ENCODE measurements around the gene ARID1A.
"Not testable (repeated sequence)": the region's sequence is repeated elsewhere in the genome, so short reads cannot be mapped to it uniquely, and the experiment has no call there.

Gene ARID1A

DNA sequence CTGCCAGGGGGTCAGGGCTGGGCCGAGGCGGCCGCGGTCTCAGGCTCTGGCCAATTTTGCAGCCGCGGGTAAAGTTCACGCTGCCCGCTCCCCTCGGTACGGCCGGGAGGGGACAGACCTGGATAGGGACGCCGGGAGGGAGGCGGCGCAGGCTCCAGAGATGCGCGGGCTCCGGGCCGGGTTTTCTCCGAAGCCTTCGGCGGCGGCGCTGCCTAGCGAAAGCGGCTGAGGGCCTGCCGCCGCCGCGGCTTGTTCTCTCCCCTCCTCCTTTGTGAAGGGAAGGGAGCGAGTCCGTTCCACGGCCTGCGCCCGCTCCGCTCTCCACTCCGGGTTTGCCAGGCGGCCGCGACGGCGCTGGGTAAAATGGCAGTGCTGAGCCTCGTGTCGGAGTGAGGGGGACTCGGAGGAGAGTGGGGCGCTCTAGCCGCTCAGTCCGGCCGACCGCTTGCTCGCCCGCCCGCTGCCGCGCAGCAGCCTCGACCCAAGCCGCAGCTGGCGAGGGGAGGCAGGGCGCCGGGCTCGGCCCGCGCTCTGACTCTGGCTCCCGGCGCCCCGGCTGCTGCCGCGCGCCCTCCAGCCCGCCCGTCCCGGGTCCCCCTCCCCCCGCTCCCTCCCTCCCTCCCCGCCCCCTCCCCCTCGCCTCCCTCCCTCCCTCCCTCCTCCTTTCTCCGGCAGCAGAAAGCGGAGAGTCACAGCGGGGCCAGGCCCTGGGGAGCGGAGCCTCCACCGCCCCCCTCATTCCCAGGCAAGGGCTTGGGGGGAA lies at the start of gene ARID1A:
Gene ARID1A, plus strand, starts transcription at position 660 of the 763 bp plus-strand sequence. CDS start 389 bp downstream, outside the sequence.
- peak; percentile 98 for DNase-seq

DNA sequence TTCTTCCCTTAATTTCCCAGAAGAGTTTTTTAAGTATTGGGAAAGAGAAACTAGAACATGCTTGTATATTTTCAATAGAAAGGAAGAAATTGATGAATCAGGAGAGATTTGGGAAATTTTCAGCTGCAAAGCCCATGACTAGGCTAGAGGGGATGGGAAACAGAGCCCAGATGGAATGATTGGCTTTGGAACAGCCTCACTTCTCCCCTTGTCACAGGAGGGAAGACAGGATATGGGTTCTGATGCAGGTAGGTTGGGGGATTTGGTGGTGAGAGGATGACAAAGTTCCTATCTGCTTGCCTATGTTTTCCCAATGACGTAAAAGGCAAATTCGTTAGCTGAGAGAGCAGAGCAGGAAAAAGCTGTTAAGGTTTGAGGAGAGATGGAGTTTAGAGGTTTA lies 31.0 kb upstream of the ARID1A start:
- DNase-seq: no peak

DNA sequence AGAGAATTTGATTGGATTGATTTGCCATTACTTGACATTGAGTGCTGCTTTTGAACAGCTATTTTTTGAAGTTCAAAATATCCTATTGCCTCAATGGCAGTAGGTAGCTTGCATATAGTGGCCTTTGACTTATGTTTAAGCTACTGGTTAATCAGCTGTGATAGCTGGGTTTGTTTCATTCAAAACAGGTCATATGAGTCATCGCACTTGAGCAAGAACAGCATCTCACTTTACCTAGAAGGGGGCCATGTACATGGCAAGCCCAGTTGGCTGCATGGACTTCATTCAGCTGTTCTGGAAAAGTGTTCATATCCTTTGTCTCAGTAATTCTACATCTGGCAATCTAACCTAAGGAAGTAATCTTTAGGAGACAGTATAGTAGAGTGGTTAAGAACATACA lies 29.0 kb upstream of the ARID1A start:
- no peak for DNase-seq

DNA sequence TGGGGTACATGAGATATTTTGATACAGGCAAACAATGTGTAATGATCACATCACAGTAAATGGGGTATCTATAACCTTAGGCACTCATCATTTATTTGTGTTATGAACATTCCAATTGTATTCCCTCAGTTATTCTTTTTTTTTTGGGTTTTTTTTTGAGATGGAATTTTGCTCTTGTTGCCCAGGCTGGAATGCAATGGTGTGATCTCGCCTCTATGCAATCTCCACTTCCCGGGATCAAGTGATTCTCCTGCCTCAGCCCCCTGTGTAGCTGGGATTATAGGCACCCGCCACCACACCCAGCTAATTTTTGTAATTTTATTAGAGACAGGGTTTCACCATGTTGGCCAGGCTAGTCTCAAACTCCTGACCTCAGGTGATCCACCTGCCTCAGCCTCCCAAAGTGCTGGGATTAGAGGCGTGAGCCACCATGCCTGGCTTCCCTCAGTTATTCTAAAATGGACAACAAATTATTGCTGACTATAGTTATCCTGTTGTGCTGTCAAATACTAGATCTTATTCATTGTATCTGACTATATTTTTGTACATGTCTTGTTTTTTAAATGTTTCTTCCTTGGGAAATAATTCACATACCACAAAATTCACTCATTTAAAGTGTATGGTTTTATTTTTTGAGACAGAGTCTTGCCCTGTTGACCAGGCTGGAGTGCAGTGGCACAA lies 27.6 kb upstream of the ARID1A start:
- not testable (repeated sequence) for DNase-seq

DNA sequence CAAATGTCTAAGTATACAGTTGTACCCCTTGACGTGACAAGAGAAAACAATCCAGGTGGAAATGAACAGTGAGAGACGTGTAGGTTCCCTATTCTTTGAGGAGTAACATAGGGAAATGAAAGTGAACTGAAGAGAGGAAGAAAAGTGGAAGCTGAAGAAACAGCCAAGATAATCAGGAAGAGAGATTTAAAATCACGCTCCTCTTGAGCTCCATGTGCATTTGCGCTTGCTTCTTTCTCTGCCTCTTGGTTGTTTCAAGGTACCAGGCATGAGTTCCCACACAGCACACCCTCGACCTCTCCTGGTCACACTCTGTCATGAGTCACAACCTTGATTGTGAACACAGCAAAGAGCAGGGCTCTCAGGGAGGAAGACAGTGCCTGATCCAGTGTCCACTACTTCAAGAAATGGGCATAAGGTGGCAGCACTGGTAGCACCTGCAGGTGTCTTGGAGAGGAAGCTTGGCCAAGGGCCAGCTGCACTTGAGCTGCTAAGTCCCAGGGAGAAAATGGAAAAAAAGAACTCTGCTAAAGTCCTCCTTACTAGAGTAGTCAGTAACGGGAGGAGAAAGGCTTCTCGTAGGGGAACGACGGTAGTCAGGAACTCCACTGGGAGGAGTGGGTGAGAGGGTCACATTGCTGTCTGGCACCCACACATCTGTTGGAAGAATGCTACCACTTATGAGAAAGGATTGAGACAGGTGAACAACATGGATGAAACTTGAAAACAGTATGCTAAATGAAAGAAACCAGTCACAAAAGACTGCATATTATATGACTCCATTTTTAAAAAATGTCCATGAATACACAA lies 18.3 kb upstream of the ARID1A start:
- peak; percentile 73 for DNase-seq

DNA sequence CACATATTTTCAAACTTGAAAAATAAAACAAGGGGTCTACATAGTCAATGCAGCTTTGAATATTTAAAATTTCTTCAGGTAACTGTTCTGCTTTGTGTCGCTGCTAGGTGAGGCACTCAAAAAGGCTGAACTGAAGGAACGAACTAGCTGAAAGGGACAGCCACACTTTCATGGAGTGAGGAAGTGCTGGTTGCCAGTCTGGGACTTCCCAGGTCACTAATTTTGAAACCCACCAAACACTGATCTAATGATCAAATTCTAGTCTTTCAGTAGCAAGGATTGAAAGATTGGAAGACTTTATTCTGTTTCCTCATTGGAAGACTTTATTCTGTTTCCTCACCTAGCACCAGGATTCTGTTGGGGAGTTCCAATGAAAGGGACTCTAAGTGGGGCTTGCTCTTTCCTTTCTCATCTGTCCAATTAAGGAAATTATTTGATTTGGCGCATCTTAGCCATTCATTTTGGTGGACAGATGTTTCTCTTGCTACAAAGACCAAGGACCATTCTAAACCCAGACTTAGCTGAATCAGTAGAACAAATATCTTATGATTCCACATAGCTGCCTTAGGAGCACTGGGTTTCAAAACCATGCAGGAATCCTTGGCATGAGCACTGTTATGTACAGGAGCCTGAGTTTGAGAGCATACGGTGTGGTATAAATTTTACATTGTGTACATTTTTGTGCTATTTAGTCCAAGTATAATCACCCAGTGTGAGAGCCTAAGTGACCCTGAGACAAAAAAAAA lies 10.9 kb upstream of the ARID1A start:
- DNase-seq: no peak

DNA sequence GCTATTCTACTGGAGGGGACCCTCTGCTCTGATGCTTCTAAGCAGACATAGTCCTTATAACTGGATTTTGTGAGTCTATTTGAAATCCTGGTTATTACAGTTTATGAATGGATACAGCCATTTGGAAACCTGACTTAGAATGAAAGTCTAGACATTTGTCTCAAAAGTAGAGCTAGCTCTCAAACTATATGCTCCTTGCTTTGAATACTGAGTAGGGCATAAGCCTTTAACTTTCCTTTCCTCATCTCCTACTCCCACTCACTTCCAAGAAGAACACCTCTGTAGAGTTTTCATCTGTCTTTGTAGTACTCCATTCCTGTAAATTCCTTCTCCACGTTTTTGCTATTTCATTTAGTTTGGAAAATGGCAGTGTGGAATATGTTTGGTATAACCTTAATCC lies 9.0 kb upstream of the ARID1A start:
- DNase-seq: no peak

DNA sequence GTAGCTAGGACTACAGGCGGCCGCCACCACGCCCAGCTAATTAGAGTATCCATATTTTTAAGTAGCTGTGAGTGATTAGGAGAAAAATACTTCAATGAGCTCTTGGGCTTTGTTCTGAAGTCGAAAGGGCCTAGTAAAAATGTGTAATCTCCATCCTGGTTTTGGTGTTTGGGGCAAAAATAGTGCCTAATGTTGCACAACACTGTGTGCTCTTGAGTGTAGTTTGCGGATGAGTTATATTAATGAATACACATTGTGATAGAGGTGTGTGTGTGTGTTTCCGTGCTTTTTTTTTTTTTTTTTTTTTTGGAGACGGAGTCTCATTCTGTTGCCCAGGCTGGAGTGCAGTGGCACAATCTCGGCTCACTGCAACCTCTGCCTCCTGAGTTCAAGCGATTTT lies 6.3 kb upstream of the ARID1A start:
- DNase-seq: no peak

DNA sequence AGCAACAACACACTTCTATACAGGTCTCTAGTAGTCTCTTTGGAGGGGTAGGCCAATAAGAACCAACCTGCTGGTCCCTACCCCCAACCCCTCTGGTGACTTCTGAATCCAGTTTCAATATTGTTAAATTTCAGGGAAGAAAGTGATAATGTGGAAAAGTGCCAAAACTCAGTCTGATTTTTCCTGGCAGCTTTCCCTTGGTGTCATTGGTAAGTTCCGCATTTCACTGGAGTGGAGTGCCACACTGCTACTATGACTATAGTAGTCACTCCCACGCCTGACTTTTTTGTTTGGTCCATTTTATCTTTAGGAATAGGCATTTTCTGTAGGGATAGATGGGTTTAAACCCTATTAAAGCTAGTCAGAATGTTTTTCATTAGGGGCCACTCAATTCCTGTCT lies 5.7 kb upstream of the ARID1A start:
- DNase-seq: no peak

DNA sequence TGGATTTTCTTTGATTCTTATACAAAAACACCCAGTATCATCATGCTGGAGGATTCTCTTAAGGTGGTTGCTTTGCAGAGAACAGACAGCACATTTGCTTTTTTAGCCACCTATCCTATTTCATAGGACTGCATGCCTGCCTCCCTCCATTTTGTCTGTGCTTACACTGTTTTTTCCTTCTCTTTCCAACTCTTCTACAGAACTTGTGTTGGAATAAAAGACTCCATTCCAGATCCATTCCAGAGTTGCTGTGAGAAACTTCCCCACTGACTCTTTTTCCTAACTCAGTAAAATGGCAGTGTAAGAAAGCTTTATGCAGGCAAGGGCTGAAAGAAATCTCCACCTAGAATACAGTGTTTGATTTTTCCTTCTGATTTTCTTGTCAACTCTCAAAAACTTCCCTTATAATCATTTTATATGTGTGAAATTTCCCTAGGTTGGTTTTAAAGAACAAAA lies 5.2 kb upstream of the ARID1A start:
- DNase-seq: no peak

DNA sequence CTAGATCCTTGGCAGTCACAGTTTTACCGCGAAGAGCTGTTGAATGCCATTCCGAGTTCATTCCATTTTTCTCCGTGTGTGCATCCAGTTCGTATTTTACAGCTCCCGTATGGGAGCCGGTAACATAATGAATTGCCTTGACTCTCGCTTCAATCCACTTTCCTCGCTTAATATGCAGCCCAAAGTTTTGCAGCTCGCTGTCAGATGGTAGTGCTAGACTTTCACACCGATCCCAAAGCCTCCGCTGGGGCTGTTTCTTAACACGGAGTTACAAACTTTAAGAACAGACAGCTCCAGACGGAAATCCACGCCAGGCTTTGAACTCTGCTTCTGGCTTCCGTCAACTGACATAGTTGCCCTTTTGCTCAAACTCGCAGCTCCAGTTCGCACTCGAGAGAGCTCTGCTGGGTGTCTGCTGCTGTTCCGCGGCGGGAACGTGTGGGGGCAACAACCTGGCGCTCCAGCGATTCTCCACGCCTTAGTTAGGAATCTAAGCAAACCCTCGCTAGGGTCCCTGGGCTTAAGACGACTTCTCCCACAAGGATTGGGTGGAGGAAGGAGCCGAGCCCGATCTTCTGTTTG lies 3.5 kb upstream of the ARID1A start:
- peak; percentile 90 for DNase-seq

DNA sequence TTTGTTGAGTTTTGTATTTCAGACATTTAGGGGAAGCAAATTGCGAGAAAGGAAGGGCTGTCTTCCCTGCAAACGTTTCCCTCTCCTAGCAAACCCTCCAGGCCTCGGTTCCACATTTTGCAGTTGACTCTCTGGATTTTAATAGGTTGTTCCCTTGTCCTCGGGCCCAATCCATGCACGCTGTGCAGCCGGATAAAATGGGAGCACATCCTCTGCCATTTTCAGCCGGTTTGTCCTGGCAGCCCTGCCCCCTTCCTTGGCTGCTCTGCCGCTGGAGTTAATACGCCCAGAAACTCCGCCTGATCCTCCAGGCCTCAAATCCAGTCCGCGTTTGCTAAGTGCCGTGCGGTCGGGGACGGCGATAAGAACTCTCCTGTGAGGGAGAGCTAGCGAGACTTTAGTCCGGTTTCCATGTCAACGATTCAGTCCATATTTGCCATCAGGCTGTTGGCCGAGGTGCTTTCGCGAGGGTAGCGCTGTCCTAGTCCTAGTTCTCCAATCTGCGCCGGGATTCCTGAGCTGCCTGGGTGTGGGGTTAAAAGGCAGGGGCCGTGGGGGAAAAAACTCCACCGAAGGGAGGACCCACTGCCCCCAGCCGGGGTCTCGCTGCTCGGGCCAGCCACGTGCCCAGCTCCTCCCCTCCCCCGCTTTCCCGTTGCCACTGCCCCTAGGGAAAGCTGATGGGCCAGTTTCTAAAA lies 2.9 kb upstream of the ARID1A start:
- peak; percentile 95 for DNase-seq

DNA sequence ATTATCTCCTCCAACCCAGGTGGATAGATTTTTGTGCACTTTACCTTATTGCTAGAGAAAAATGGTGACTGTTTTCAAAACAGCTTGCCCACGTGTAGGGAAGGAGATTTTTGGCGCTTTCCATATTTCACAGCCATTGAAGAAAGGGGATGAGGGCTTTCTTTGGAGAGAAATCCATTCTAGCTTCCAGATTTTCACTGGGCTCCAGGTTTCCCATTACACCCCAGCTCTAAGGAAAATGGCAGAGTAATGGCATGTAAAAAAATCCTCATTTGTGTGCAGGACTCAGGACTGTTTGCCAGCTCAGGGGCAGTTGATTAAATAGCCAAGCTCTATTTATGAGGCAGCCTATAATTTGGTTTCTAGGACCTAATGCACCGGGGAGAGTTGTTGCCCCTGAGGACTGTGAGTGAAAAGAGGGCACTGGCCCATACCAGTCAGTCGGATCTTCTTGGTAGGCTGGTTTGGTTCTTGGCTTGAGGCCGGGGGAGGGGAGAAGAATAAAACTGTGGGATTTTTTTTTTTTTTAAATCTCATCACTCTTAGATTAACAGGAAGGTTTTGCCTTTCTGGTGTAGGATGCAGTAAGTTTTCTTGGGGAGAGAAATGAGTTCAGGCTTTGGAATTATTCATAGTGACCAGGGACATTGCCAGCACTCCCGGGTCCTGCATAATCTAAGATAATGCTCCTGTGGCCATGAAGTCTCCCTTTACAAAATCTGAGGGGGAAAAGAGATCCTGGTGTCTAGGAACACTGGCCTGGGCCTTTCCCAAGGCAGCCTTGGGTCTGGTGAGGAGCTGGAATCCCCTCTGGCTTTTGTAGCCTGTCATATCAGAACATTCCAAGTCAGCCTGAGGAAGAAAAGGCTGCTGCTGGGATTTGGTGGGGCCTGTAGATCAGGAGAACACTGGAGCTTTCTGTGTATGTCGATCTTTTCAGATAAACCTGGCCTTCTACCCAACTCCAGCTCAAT lies 1.9 kb upstream of the ARID1A start:
- no peak for DNase-seq

DNA sequence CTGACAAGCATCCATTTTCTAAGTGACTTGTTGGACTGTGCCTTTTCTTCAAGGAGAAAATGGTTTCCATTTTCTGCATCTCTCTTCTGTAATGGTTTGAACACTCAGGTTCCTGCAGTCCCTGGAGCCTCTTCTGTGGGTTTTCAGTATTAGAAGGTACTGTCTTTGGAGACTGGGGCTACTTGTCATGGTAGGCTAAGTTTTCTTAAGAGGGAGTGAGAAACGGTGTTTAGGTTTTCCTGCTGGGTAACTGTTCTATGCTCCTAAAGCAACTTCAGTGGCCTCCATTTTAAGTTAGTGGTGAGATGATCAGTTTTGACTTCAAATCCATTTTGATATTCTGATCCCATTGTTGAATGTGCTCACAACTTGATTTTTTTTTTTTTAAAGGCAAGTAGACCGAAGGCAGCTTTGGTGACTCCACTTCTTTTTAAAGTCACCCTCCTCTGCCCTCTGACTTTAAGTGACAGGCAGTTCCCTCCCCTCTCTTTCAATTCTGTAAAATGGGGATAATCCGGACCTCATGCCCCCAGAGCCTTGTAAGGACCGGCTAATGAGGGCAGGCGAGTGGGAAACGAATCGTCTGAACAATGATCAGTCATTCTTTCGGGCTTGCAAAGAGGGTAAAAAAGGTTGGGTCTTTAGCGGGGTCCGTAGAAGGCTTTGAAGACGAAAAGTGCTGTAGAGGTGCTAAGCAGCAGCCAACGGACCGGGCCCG lies 1.0 kb upstream of the ARID1A start:
- DNase-seq: peak; percentile 33

DNA sequence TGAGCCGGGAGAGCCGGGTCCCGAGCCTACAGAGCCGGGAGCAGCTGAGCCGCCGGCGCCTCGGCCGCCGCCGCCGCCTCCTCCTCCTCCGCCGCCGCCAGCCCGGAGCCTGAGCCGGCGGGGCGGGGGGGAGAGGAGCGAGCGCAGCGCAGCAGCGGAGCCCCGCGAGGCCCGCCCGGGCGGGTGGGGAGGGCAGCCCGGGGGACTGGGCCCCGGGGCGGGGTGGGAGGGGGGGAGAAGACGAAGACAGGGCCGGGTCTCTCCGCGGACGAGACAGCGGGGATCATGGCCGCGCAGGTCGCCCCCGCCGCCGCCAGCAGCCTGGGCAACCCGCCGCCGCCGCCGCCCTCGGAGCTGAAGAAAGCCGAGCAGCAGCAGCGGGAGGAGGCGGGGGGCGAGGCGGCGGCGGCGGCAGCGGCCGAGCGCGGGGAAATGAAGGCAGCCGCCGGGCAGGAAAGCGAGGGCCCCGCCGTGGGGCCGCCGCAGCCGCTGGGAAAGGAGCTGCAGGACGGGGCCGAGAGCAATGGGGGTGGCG lies 371 bp downstream of the ARID1A start:
- no peak for DNase-seq

DNA sequence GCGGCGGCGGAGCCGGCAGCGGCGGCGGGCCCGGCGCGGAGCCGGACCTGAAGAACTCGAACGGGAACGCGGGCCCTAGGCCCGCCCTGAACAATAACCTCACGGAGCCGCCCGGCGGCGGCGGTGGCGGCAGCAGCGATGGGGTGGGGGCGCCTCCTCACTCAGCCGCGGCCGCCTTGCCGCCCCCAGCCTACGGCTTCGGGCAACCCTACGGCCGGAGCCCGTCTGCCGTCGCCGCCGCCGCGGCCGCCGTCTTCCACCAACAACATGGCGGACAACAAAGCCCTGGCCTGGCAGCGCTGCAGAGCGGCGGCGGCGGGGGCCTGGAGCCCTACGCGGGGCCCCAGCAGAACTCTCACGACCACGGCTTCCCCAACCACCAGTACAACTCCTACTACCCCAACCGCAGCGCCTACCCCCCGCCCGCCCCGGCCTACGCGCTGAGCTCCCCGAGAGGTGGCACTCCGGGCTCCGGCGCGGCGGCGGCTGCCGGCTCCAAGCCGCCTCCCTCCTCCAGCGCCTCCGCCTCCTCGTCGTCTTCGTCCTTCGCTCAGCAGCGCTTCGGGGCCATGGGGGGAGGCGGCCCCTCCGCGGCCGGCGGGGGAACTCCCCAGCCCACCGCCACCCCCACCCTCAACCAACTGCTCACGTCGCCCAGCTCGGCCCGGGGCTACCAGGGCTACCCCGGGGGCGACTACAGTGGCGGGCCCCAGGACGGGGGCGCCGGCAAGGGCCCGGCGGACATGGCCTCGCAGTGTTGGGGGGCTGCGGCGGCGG lies 1.0 kb downstream of the ARID1A start:
- DNase-seq: peak; percentile 49

DNA sequence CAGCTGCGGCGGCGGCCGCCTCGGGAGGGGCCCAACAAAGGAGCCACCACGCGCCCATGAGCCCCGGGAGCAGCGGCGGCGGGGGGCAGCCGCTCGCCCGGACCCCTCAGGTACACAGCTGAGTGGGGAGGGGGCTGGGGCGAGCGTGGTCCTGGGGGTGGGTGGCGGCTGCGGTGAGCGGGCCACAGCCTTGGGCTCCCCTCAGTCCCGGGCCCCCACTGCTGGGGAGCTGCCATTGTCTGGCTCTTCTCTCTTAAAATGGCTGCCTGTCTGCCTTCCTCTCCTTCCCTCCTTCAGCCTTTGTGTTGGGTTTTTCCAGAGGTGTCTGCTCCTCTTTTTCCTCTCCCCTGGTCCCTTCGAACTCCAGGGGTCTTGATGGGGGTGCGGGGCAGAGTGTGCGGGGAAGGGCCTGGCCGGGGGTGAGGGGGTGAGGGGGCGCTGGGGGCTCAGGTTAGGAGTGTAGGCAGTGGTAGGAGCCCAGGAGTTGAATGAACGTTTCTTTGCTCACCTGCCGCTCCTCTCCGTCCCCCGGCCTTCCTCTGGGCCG lies 1.7 kb downstream of the ARID1A start:
- DNase-seq: no peak
